GM13977 (cell line): ENCODE measurements around the gene WWOX.
"Not testable (repeated sequence)": the region's sequence is repeated elsewhere in the genome, so short reads cannot be mapped to it uniquely, and the experiment has no call there.

ENCODE experiments used
- DNase-seq: peaks from one replicate; pipeline ENCODE4 v3.0.0; 2012; ENCODE audit warnings: low spot score
- in situ Hi-C: fragments of 300-500 bp; cut with MboI; formaldehyde crosslinking; loops from one replicate; pipeline ENCODE4 v1.12.0; 2022; ENCODE audit warnings: low sequenced_read_pairs, low pct_unique_long_range_greater_than_20kb, mixed read lengths, inconsistent platforms; ENCODE audit not compliant: unreplicated experiment
- TF ChIP-seq, protein P1 (sequence below): IDR thresholded peaks from 2 replicates; pipeline ENCODE4 v1.5.1; 2012; ENCODE audit warnings: mild to moderate bottlenecking, control low read depth; ENCODE audit not compliant: insufficient read depth; ENCODE audit errors: extremely low read depth, missing control alignments

Gene WWOX

DNA sequence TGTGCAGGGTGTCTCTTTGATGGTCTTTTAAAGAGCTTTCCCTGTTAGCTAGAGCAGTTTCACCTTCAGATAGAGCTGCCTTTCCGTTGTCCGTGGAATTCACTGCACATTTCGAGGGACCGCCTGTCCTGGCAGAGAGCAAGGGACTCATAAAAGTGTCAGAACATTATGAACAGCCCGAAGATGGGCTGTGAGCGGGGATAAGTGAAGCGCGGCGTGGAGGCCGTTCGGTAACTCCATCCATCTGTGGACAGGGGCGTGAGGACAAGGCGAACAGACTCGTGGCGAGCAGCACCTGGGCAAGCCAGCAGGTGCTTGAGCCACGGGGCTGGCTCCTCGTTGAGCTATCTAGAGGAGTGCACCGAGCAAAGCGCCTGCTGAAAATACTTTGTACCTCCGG is 1129.9 kb downstream of the WWOX start:
- TF ChIP-seq, protein P1, sequence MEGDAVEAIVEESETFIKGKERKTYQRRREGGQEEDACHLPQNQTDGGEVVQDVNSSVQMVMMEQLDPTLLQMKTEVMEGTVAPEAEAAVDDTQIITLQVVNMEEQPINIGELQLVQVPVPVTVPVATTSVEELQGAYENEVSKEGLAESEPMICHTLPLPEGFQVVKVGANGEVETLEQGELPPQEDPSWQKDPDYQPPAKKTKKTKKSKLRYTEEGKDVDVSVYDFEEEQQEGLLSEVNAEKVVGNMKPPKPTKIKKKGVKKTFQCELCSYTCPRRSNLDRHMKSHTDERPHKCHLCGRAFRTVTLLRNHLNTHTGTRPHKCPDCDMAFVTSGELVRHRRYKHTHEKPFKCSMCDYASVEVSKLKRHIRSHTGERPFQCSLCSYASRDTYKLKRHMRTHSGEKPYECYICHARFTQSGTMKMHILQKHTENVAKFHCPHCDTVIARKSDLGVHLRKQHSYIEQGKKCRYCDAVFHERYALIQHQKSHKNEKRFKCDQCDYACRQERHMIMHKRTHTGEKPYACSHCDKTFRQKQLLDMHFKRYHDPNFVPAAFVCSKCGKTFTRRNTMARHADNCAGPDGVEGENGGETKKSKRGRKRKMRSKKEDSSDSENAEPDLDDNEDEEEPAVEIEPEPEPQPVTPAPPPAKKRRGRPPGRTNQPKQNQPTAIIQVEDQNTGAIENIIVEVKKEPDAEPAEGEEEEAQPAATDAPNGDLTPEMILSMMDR: no peak
- in situ Hi-C loops: no loop called here
- DNase-seq: no peak

DNA sequence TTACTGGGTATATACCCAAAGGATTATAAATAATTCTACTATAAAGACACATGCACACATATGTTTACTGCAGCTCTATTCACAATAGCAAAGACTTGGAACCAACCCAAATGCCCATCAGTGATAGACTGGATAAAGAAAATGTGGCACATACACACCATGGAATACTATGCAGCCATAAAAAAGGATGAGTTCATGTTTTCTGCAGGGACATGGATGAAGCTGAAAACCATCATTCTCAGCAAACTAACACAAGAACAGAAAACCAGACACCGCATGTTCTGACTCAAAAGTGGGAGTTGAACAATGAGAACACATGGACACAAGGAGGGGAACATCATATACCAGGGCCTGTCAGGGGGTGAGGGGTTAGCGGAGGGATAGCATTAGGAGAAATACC is 1146.2 kb downstream of the WWOX start:
- DNase-seq, in situ Hi-C loops: not testable (repeated sequence)

DNA sequence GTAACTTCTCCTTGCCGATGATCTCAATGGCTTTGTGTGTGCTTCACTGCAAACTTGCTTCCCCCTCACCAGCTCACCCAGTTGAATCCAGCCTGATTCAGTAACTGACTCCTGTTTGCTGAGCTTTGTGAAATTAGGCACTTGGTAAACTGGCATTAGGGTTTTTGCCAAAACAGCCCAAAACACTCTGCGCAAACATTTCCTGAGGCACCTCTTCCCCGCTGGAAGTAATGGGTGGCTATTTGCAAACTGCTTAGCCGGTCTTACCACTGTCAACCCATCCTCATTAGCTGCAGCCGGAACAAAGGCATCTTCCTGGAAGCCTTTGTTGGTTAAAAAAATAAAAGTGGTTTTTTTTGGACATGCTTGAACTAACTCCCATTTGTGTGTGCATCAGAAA is 1147.9 kb downstream of the WWOX start:
- in situ Hi-C loops: no loop called here
- DNase-seq: no peak
- TF ChIP-seq, protein P1: no peak

DNA sequence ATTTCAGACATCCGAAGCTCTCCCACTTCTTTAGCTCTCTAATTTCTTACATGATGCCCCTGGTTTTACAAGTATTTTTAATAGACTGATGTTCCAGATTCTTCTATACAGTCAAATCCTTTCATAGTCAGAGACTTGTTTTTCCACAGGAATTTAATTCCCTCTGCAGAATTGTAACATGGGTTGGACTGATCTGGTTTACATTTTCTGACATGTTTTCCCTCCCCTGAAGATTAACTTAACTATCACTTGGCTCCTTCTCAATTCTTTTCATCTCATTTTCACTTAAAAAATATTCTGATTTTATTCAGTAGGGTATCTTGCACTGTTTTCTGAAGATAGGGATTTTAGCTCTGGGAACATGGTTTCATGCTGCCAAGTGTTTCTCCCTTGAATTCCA is 1148.9 kb downstream of the WWOX start:
- in situ Hi-C loops: no loop called here
- DNase-seq: no peak
- TF ChIP-seq, protein P1: no peak

DNA sequence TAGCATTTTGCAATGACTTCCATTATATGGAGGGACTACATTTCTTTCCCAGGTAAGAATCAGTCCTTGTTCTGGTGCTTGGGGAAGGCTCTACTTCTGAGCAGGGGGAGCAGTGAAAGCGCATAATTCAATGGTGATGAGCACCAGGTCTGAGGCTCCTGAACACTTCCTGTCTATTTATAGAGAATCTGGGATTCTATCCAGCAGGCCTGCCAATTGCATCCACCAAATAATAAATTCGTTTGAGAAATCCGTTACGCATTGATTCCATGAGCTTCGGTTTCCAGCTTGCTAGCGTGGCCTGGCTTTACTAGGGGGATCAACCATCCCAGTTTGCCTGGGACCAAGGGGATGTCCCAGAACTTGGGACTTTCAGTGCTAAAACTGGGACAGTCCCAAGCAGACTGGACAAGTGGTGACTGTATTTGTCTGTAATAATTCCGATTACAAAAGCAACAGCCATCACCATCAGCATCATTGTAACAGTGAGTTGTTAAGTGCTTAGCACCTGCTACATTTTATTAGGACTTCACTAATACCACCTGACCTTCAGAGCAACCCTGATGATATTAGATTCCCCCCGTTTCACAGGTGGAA is 1151.1 kb downstream of the WWOX start:
- no peak for DNase-seq
- TF ChIP-seq, protein P1: no peak
- in situ Hi-C loops: no loop called here

DNA sequence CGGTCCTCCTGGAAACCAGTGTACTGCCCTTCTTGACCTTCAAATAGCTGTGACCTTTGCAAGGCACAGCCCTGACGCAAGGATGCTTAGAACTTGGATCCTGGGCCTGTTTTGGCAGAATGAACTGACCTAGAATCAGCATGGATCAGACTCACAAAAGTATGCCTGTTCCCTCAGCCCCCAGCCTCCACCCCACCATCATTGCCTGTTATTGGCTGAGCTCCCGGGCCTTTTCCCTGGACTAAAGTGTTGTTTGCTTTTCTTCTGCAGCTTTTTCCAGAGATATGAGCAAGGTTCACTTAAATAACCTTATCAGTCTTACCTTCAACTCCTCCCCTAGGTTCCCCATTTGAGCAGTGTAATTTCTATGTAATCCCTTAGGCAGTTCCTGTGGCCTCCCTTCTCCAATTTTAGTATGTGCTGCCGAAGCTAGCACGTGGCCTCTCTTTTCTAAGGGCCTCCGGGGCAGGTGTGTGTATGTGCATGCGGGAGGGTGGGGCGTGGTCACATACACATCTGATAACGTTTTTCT is 1153.7 kb downstream of the WWOX start:
- in situ Hi-C loops: no loop called here
- TF ChIP-seq, protein P1: no peak
- no peak for DNase-seq

DNA sequence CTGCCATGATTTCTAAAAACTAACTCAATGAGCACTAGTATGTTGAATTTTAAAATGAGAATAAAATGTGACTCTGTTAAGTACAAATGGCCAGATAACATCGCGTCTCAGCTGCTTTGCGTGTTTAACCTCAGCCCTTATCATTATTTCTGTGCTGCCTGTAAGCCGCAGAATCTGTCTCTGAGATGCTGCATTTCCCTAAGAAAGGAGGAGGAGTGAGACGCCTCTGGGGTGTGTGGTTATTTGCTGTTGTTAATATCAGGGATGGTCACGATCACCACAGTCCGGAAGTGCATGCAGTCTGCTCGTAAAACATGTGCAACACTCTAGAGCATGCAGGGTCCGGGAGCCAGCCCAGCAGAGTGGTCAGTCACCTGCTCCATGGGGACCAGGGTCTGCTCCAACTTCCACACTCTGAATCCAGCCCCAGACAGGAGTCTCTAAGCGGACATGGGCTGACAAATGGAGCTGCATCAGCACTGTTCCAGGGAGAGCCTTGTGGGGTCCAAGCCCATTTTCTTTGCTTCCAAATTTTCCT is 1158.6 kb downstream of the WWOX start:
- in situ Hi-C loops: no loop called here
- TF ChIP-seq, protein P1: no peak
- no peak for DNase-seq

DNA sequence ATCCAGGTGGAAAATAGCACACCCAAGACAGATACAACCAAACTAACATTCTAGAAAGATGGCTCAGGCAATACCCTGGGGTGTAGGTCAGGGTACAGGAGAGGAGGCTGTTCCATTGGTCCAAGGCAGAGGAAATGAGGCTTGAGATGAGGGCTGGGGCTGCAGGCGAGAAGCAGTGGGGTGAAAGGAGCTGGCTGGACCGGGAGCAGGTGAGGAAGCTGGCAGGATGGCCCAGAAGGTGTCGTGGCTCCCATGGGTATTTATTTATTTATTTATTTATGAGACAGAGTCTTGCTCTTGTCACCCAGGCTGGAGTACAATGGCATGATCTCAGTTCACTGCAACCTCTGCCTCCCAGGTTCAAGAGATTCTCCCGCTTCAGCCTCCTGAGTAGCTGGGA is 1161.4 kb downstream of the WWOX start:
- in situ Hi-C loops, DNase-seq: not testable (repeated sequence)
